Activated CD8-positive, alpha-beta memory T cell treated with anti-CD3 and anti-CD28 coated beads, Interleukin-2, amount 10 ng/mL, durations not matched to agents 7 days and 5 days (primary cell): ENCODE results near the gene URGCP. TPM values are rescaled to one million over a fixed set of nuclear protein-coding genes. Genes with fewer than 3 reads are reported as not detected.

Experiments
- total RNA-seq, 2 experiments: library from RNA; stranded (reverse); gene quantifications; one replicate each; pipeline ENCODE4 v1.2.3, GENCODE V29; 2021

Gene URGCP
- total RNA-seq, 2 experiments from 2014 or later: 24.3 to 26.4 TPM

Other genes starting within 250 kb of the URGCP start
- 10 to 100 TPM; 66.7 to 73.0 TPM for gene COA1, start 177.1 kb downstream of the URGCP start, total RNA-seq
- 10 to 100 TPM; 37.2 to 46.9 TPM for gene BLVRA, start 147.9 kb downstream of the URGCP start, total RNA-seq
- 10 to 100 TPM; 75.3 to 96.2 TPM for gene MRPS24, start 37.1 kb downstream of the URGCP start, total RNA-seq
- 1 to 10 TPM; 7.2 to 7.6 TPM for gene UBE2D4, start 19.8 kb upstream of the URGCP start, total RNA-seq
- gene SPDYE1, start 91.3 kb upstream of the URGCP start, total RNA-seq: under 1 TPM in 1 of 2 experiments, not detected in 1; 0.20 TPM
- 100 to 1,000 TPM; 148 to 153 TPM for gene DBNL, start 138.1 kb upstream of the URGCP start, total RNA-seq
- gene PGAM2, start 159.0 kb upstream of the URGCP start, total RNA-seq: under 1 TPM in 1 of 2 experiments, not detected in 1; 0.58 TPM
- 10 to 100 TPM; 41.8 to 41.9 TPM for gene POLM, start 175.9 kb upstream of the URGCP start, total RNA-seq
- gene AEBP1, start 197.7 kb upstream of the URGCP start, total RNA-seq: 1 to 10 TPM; 4.0 to 6.6 TPM
- gene POLD2, start 217.0 kb upstream of the URGCP start, total RNA-seq: 100 to 1,000 TPM; 130 to 158 TPM
- not detected for gene MYL7, start 234.7 kb upstream of the URGCP start, total RNA-seq